HG03045 (cell line): ENCODE results near the gene DYDC2.

Experiments used
- ATAC-seq: cut with Tn5 transposase; IDR thresholded peaks from one replicate; pipeline ENCODE4 v1.9.1; 2021; ENCODE audit warnings: mild to moderate bottlenecking, moderate library complexity; ENCODE audit not compliant: unreplicated experiment

DYDC2 gene

GRCh38 chr10:80365510-80365909 lies 8.9 kb downstream of the DYDC2 start:
- ATAC-seq, result no peak

- no peak for ATAC-seq
Observed at GRCh38 chr10:80371467-80371866, 14.9 kb downstream of the DYDC2 start.

GRCh38 chr10:80372675-80373074 lies 16.1 kb downstream of the DYDC2 start:
- ATAC-seq, result no peak

- ATAC-seq, result no peak
Observed at GRCh38 chr10:80373502-80373901, 16.9 kb downstream of the DYDC2 start.

- ATAC-seq, result no peak
Observed at GRCh38 chr10:80379701-80380100, 23.1 kb downstream of the DYDC2 start.

- ATAC-seq, result no peak
Observed at GRCh38 chr10:80380185-80380584, 23.6 kb downstream of the DYDC2 start.

GRCh38 chr10:80382989-80383388 lies 26.4 kb downstream of the DYDC2 start:
- ATAC-seq, result no peak

GRCh38 chr10:80390740-80391139 lies 34.2 kb downstream of the DYDC2 start:
- ATAC-seq, result no peak

- no peak for ATAC-seq
Observed at GRCh38 chr10:80392250-80392649, 35.7 kb downstream of the DYDC2 start.

- ATAC-seq, result no peak
Observed at GRCh38 chr10:80394358-80394916, 37.9 kb downstream of the DYDC2 start.

GRCh38 chr10:80397014-80397413 lies 40.4 kb downstream of the DYDC2 start:
- ATAC-seq, result no peak

- ATAC-seq, result no peak
Observed at GRCh38 chr10:80400136-80400804, 43.7 kb downstream of the DYDC2 start.

GRCh38 chr10:80405035-80405434 lies 48.5 kb downstream of the DYDC2 start:
- ATAC-seq, result no peak

- no peak for ATAC-seq
Observed at GRCh38 chr10:80405626-80406025, 49.0 kb downstream of the DYDC2 start.

- ATAC-seq, result no peak
Observed at GRCh38 chr10:80406204-80406603, 49.6 kb downstream of the DYDC2 start.

- ATAC-seq, result peak; percentile 19
Observed at GRCh38 chr10:80407812-80408241, 51.2 kb downstream of the DYDC2 start.

GRCh38 chr10:80408242-80409101 lies 51.9 kb downstream of the DYDC2 start, which contains the start of gene PRXL2A:
TSS of gene PRXL2A (plus strand) at chr10:80408551. CDS start at chr10:80420468, 11,917 bp downstream.
- ATAC-seq, result peak; percentile 98

GRCh38 chr10:80409121-80409520 lies 52.5 kb downstream of the DYDC2 start:
- ATAC-seq, result no peak

GRCh38 chr10:80410122-80410521 lies 53.5 kb downstream of the DYDC2 start:
- no peak for ATAC-seq

- no peak for ATAC-seq
Observed at GRCh38 chr10:80410578-80411145, 54.1 kb downstream of the DYDC2 start.

- no peak for ATAC-seq
Observed at GRCh38 chr10:80411267-80411668, 54.7 kb downstream of the DYDC2 start.
